HEK293 (cell line): ENCODE results near the gene LPGAT1.

Experiments
- CTCF ChIA-PET: fragments of 350-600 bp; formaldehyde crosslinking; extraction: SDS; loops from one replicate; lab custom pipeline; 2021; ENCODE audit warnings: antibody characterized with exemption; lab: Yijun Ruan, JAX
- POLR2A ChIA-PET: fragments of 300-600 bp; formaldehyde crosslinking; extraction: SDS; loops from one replicate; lab custom pipeline; 2020; ENCODE audit warnings: antibody characterized with exemption, inconsistent platforms; lab: Yijun Ruan, JAX
- H3K27ac ChIP-seq: fragments of 200-500 bp; sonication (Bioruptor generic); 2 replicates; pipeline ENCODE4 v1.5.1; 2014; ENCODE audit warnings: low read depth, low read length, control low read depth, inconsistent platforms; ENCODE audit errors: extremely low read depth
- H3K36me3 ChIP-seq, 2 experiments: fragments of 200-500 bp in 1 of 2; sonication (Bioruptor generic) in 1 of 2; 1 replicate in 1 of 2; 2 replicates in 1 of 2; pipeline ENCODE4 v1.5.1; 2014 to 2017; ENCODE audit warnings: inconsistent platforms in 2 of 2, low read length in 2 of 2; ENCODE audit not compliant: control insufficient read depth in 2 of 2, insufficient read depth in 1 of 2
- H3K4me1 ChIP-seq: fragments of 200-500 bp; sonication (Bioruptor generic); 2 replicates; pipeline ENCODE4 v1.5.1; 2014; ENCODE audit warnings: mild to moderate bottlenecking, low read length, inconsistent platforms; ENCODE audit not compliant: control insufficient read depth, insufficient read depth
- H3K4me3 ChIP-seq: 2 replicates; pipeline ENCODE4 v1.5.1; 2011; ENCODE audit warnings: low read depth, mild to moderate bottlenecking, control low read depth, low read length, moderate library complexity
- H3K9me3 ChIP-seq: fragments of 200-500 bp; sonication (Bioruptor generic); 2 replicates; pipeline ENCODE4 v1.5.1; 2014; ENCODE audit warnings: low read depth, low read length, inconsistent platforms; ENCODE audit not compliant: control insufficient read depth, insufficient read depth
- ELK4 ChIP-seq: IDR thresholded peaks from 2 replicates; pipeline ENCODE4 v1.6.1; 2011; ENCODE audit warnings: mild to moderate bottlenecking, low read depth, low read length, borderline replicate concordance
- GLI4 ChIP-seq: fragments of 450-650 bp; formaldehyde crosslinking; IDR thresholded peaks from 2 replicates; pipeline ENCODE4 v1.5.1; 2016; ENCODE audit warnings: missing biosample characterization, missing genetic modification characterization
- KLF8 ChIP-seq: fragments of 450-650 bp; formaldehyde crosslinking; IDR thresholded peaks from 2 replicates; pipeline ENCODE4 v1.5.1; 2016; ENCODE audit warnings: missing biosample characterization, missing genetic modification characterization
- MEIS1 ChIP-seq: sonication (generic); formaldehyde crosslinking; IDR thresholded peaks from 2 replicates; pipeline ENCODE4 v1.8.1; 2022; ENCODE audit warnings: missing genetic modification reagents, mild to moderate bottlenecking, borderline replicate concordance
- OVOL3 ChIP-seq: fragments of 450-650 bp; formaldehyde crosslinking; IDR thresholded peaks from 2 replicates; pipeline ENCODE4 v1.5.1; 2016; ENCODE audit warnings: missing biosample characterization, missing genetic modification characterization
- PATZ1 ChIP-seq: fragments of 450-650 bp; formaldehyde crosslinking; IDR thresholded peaks from 2 replicates; pipeline ENCODE4 v1.5.1; 2016; ENCODE audit warnings: missing biosample characterization, missing genetic modification characterization
- SALL2 ChIP-seq: fragments of 450-650 bp; formaldehyde crosslinking; IDR thresholded peaks from 2 replicates; pipeline ENCODE4 v1.5.0; 2017; ENCODE audit warnings: missing biosample characterization, mild to moderate bottlenecking, missing genetic modification characterization, borderline replicate concordance
- SP7 ChIP-seq: fragments of 450-650 bp; formaldehyde crosslinking; IDR thresholded peaks from 2 replicates; pipeline ENCODE4 v1.5.1; 2016; ENCODE audit warnings: missing biosample characterization, missing genetic modification characterization
- WT1 ChIP-seq: fragments of 450-650 bp; formaldehyde crosslinking; IDR thresholded peaks from 2 replicates; pipeline ENCODE4 v1.5.1; 2016; ENCODE audit warnings: missing biosample characterization, missing genetic modification characterization
- ZBTB11 ChIP-seq: fragments of 450-650 bp; formaldehyde crosslinking; conservative IDR thresholded peaks from 2 replicates; pipeline ENCODE4 v1.5.1; 2016; ENCODE audit warnings: low read depth, missing biosample characterization, missing genetic modification characterization
- ZBTB8A ChIP-seq: fragments of 450-650 bp; formaldehyde crosslinking; IDR thresholded peaks from 2 replicates; pipeline ENCODE4 v1.5.1; 2016; ENCODE audit warnings: missing biosample characterization, missing genetic modification characterization
- ZFP37 ChIP-seq: fragments of 450-650 bp; formaldehyde crosslinking; IDR thresholded peaks from 2 replicates; pipeline ENCODE4 v1.5.1; 2016; ENCODE audit warnings: missing biosample characterization, missing genetic modification characterization
- ZNF138 ChIP-seq: fragments of 450-650 bp; formaldehyde crosslinking; IDR thresholded peaks from 2 replicates; pipeline ENCODE4 v1.5.1; 2016; ENCODE audit warnings: missing biosample characterization, missing genetic modification characterization, borderline replicate concordance
- ZNF157 ChIP-seq: fragments of 450-650 bp; formaldehyde crosslinking; IDR thresholded peaks from 2 replicates; pipeline ENCODE4 v1.5.1; 2016; ENCODE audit warnings: missing biosample characterization, missing genetic modification characterization
- ZNF16 ChIP-seq: fragments of 450-650 bp; formaldehyde crosslinking; IDR thresholded peaks from 2 replicates; pipeline ENCODE4 v1.5.1; 2016; ENCODE audit warnings: low read depth, missing biosample characterization, missing genetic modification characterization
- ZNF280D ChIP-seq: fragments of 450-650 bp; formaldehyde crosslinking; IDR thresholded peaks from 2 replicates; pipeline ENCODE4 v1.5.1; 2016; ENCODE audit warnings: missing biosample characterization, missing genetic modification characterization
- ZNF37A ChIP-seq: fragments of 450-650 bp; IDR thresholded peaks from 2 replicates; pipeline ENCODE4 v1.5.1; 2018; ENCODE audit warnings: missing biosample characterization, missing genetic modification characterization
- ZNF391 ChIP-seq: fragments of 450-650 bp; formaldehyde crosslinking; IDR thresholded peaks from 2 replicates; pipeline ENCODE4 v1.5.1; 2016; ENCODE audit warnings: low read depth, missing biosample characterization, missing genetic modification characterization, borderline replicate concordance
- ZNF501 ChIP-seq: fragments of 450-650 bp; formaldehyde crosslinking; IDR thresholded peaks from 2 replicates; pipeline ENCODE4 v1.5.1; 2016; ENCODE audit warnings: missing biosample characterization, missing genetic modification characterization
- ZNF548 ChIP-seq: fragments of 450-650 bp; formaldehyde crosslinking; IDR thresholded peaks from 2 replicates; pipeline ENCODE4 v1.5.1; 2016; ENCODE audit warnings: missing biosample characterization, missing genetic modification characterization
- ZNF623 ChIP-seq: fragments of 450-650 bp; formaldehyde crosslinking; IDR thresholded peaks from 2 replicates; pipeline ENCODE4 v1.5.1; 2016; ENCODE audit warnings: missing biosample characterization, missing genetic modification characterization
- ZNF664 ChIP-seq: fragments of 450-650 bp; formaldehyde crosslinking; IDR thresholded peaks from 2 replicates; pipeline ENCODE4 v1.5.1; 2016; ENCODE audit warnings: missing biosample characterization, missing genetic modification characterization
- ZNF670 ChIP-seq: fragments of 450-650 bp; formaldehyde crosslinking; IDR thresholded peaks from 2 replicates; pipeline ENCODE4 v1.5.1; 2016; ENCODE audit warnings: missing biosample characterization, missing genetic modification characterization, low read depth
- ZSCAN16 ChIP-seq: fragments of 450-650 bp; formaldehyde crosslinking; IDR thresholded peaks from 2 replicates; pipeline ENCODE4 v1.5.1; 2016; ENCODE audit warnings: missing biosample characterization, missing genetic modification characterization
- ZXDB ChIP-seq: fragments of 450-650 bp; formaldehyde crosslinking; IDR thresholded peaks from 2 replicates; pipeline ENCODE4 v1.5.1; 2016; ENCODE audit warnings: missing biosample characterization, missing genetic modification characterization

The LPGAT1 gene

GRCh38 chr1:211775170-211775569, 55.4 kb downstream of the LPGAT1 start (continued):
- TF ChIP-seq ZNF16 (tag by site-specific recombination), result no peak

- H3K27ac ChIP-seq, result no peak overlapping the region
- CTCF ChIA-PET, result no interaction called here
- POLR2A ChIA-PET, result no interaction called here
- peaks cover 0 to 14% of the 10 kb centered on the region in 2 experiments; a peak in 2 of 3 replicates for H3K36me3 ChIP-seq
- no peak for TF ChIP-seq ZFP37
- TF ChIP-seq ZBTB11 (tag by site-specific recombination), result no peak
- TF ChIP-seq SP7 (tag by site-specific recombination), result no peak
- no peak for TF ChIP-seq OVOL3 (tag by site-specific recombination)
- no peak for TF ChIP-seq ZNF37A
- TF ChIP-seq GLI4, result no peak
- no peak for TF ChIP-seq ZNF391 (tag by site-specific recombination)
- no peak for TF ChIP-seq ZBTB8A (tag by site-specific recombination)
- no peak for TF ChIP-seq ZSCAN16 (tag by site-specific recombination)
- no peak for TF ChIP-seq ZNF280D (tag by site-specific recombination)
- TF ChIP-seq ELK4, result no peak
- TF ChIP-seq ZNF670 (tag by site-specific recombination), result no peak
- TF ChIP-seq KLF8 (tag by site-specific recombination), result no peak
- TF ChIP-seq, all 188 proteins: peak for 0
- H3K4me1 ChIP-seq, result no peaks in the 10 kb centered on the region
- H3K4me3 ChIP-seq, result no peak overlapping the region
- no peaks in the 10 kb centered on the region for H3K9me3 ChIP-seq
Measured at GRCh38 chr1:211764701-211765100, 65.9 kb downstream of the LPGAT1 start.

GRCh38 chr1:211762206-211762605, 68.4 kb downstream of the LPGAT1 start:
- Histone ChIP-seq H3K4me3 (no peak overlapping the region), H3K27ac (no peak overlapping the region), H3K4me1 (no peaks in the 10 kb centered on the region), H3K36me3 (peaks cover 0 to 16% of the 10 kb centered on the region in 2 experiments; a peak in 2 of 3 replicates), H3K9me3 (no peaks in the 10 kb centered on the region)
- POLR2A ChIA-PET, result no interaction called here
- CTCF ChIA-PET, result interaction anchor here (1.0 to 1.5 kb wide), 2 partner anchors 20 to 37 kb away, joined by 3 to 6 read pairs; no protein-coding TSS in a partner anchor
- TF ChIP-seq SALL2 (no peak), PATZ1 (tag by site-specific recombination) (no peak), MEIS1 (CRISPR knock-in tag) (no peak), ZXDB (tag by site-specific recombination) (no peak), WT1 (tag by site-specific recombination) (no peak), SP7 (tag by site-specific recombination) (no peak), ZNF548 (tag by site-specific recombination) (no peak), ZNF664 (tag by site-specific recombination) (no peak), ZNF623 (tag by site-specific recombination) (no peak), ZNF501 (tag by site-specific recombination) (no peak), ZNF138 (tag by site-specific recombination) (no peak), ZNF157 (tag by site-specific recombination) (no peak)
